ENCODE results near the gene RHOXF1. TPM values are rescaled to one million over a fixed set of nuclear protein-coding genes. Genes with fewer than 3 reads are reported as not detected.

The RHOXF1 gene
- total RNA-seq, 1 experiment from 2014 or later = not detected

- Histone ChIP-seq H3K23ac (ENCODE audit: insufficient read length, low read depth, low read length) (no peak overlapping the region), H3K4ac (ENCODE audit: low read depth, low read length) (no peak overlapping the region), H2AK5ac (ENCODE audit: insufficient read length, low read length) (no peak overlapping the region), H4K8ac (replicated peaks; ENCODE audit: insufficient read length, low read depth, low read length) (no peak overlapping the region), H3K14ac (ENCODE audit: insufficient read depth, low read length) (no peak overlapping the region), H4K20me1 (ENCODE audit: control insufficient read depth, insufficient read depth, insufficient read length) (no peaks in the 10 kb centered on the region), H3K79me2 (ENCODE audit: insufficient read depth, low read length) (no peaks in the 10 kb centered on the region), H4K5ac (ENCODE audit: insufficient read length, low read depth, low read length) (no peak overlapping the region), H2BK12ac (ENCODE audit: insufficient read length, low read depth, low read length) (no peak overlapping the region), H3K4me1 (ENCODE audit: insufficient read depth, low read length) (no peaks in the 10 kb centered on the region), H3K9me3 (ENCODE audit: control insufficient read depth, low read depth, low read length) (peaks cover 61% of the 10 kb centered on the region), H3K27me3 (ENCODE audit: insufficient read depth, low read length) (no peaks in the 10 kb centered on the region), H2BK120ac (ENCODE audit: low read depth, low read length, poor library complexity, severe bottlenecking) (no peak overlapping the region), H3T11ph (ENCODE audit: low read length) (no peak overlapping the region), H3K18ac (ENCODE audit: insufficient read length, low read depth, low read length) (no peak overlapping the region), H2BK15ac (ENCODE audit: low read depth, low read length) (no peak overlapping the region), H4K91ac (ENCODE audit: insufficient read length, low read depth, low read length) (no peak overlapping the region), H2BK5ac (ENCODE audit: insufficient read length, low read length) (no peak overlapping the region), H3K9ac (ENCODE audit: extremely low read depth, insufficient read length, low read length) (no peak overlapping the region), H3K4me2 (ENCODE audit: insufficient read depth, insufficient read length, low read length) (no peak overlapping the region), H3K23me2 (ENCODE audit: insufficient read length, low read depth, low read length, poor library complexity, severe bottlenecking) (no peaks in the 10 kb centered on the region), H2BK20ac (ENCODE audit: low read depth, low read length, poor library complexity, severe bottlenecking) (no peak overlapping the region), H3K56ac (ENCODE audit: insufficient read length, low read depth, low read length) (no peak overlapping the region), H2AFZ (ENCODE audit: low read length) (no peak overlapping the region), H3K27ac (ENCODE audit: insufficient read length, low read depth, low read length) (no peak overlapping the region), H3K79me1 (ENCODE audit: insufficient read depth, low read depth, low read length, poor library complexity, severe bottlenecking) (no peaks in the 10 kb centered on the region)
- Mint-ChIP-seq H3K36me3 (ENCODE audit: insufficient read depth in 1 of 3, low read depth in 3 of 3) (peaks cover 40 to 46% (median 42%) of the 10 kb centered on the region in 3 experiments), H3K9me3 (peaks cover 89 to 91% of the 10 kb centered on the region in 2 experiments), H3K27ac (peak overlapping the region in 1 of 3 experiments; percentile 71; a peak in 1 of 7 replicates), H3K4me3 (peak overlapping the region in 1 of 2 experiments; percentile 60; a peak in 2 of 5 replicates), H3K4me1 (peaks cover 24 to 26% of the 10 kb centered on the region in 2 experiments), H3K27me3 (ENCODE audit: low read depth) (peaks cover 2% of the 10 kb centered on the region)
- no CpG with 5 or more reads among the region's 12 CpGs for WGBS (ENCODE audit: extremely low coverage, insufficient read length, low lambda C conversion rate)
- TF ChIP-seq CTCF (conservative IDR thresholded peaks at IDR 0.05) = no peak
- peak; percentile 61 for DNase-seq
These were observed 28.6 kb upstream of the RHOXF1 start for GRCh38 chrX:120144178-120144844.
